Ishikawa (cell line): ENCODE results near the gene KRTAP3-3.

Experiments used
- CEBPB ChIP-seq: IDR thresholded peaks from 2 replicates; pipeline ENCODE4 v1.6.1; 2012
- CREB1 ChIP-seq: IDR thresholded peaks from 2 replicates; pipeline ENCODE4 v1.6.1; 2012; ENCODE audit warnings: low read depth
- EGR1 ChIP-seq: IDR thresholded peaks from 2 replicates; pipeline ENCODE4 v1.6.1; 2012
- EP300 ChIP-seq: IDR thresholded peaks from 2 replicates; pipeline ENCODE4 v1.6.1; 2012; ENCODE audit warnings: borderline replicate concordance
- FOXM1 ChIP-seq: IDR thresholded peaks from 2 replicates; pipeline ENCODE4 v1.6.1; 2012; ENCODE audit warnings: low read depth, borderline replicate concordance
- NFIC ChIP-seq: IDR thresholded peaks from 2 replicates; pipeline ENCODE4 v1.6.1; 2012
- RAD21 ChIP-seq: IDR thresholded peaks from 2 replicates; pipeline ENCODE4 v1.6.1; 2012; ENCODE audit warnings: low read depth
- REST ChIP-seq: IDR thresholded peaks from 2 replicates; pipeline ENCODE4 v1.6.1; 2012; ENCODE audit warnings: low read depth, mild to moderate bottlenecking
- TAF1 ChIP-seq: IDR thresholded peaks from 2 replicates; pipeline ENCODE4 v1.6.1; 2012; ENCODE audit warnings: low read depth, mild to moderate bottlenecking
- TCF12 ChIP-seq: IDR thresholded peaks from 2 replicates; pipeline ENCODE4 v1.6.1; 2012; ENCODE audit warnings: low read depth
- TEAD4 ChIP-seq: IDR thresholded peaks from 2 replicates; pipeline ENCODE4 v1.6.1; 2012
- USF1 ChIP-seq: IDR thresholded peaks from 2 replicates; pipeline ENCODE4 v1.6.1; 2012
- YY1 ChIP-seq: IDR thresholded peaks from 2 replicates; pipeline ENCODE4 v1.6.1; 2012; ENCODE audit warnings: low read depth
- ZBTB7A ChIP-seq: IDR thresholded peaks from 2 replicates; pipeline ENCODE4 v1.6.1; 2012; ENCODE audit warnings: low read depth
- TF ChIP-seq, protein P1 (sequence below): IDR thresholded peaks from 2 replicates; pipeline ENCODE4 v1.6.1; 2012

Gene KRTAP3-3

GRCh38 chr17:41012326-41013120 lies 18.6 kb upstream of the KRTAP3-3 start:
- TF ChIP-seq TCF12 (no peak), RAD21 (no peak), TEAD4 (no peak), ZBTB7A (no peak), EGR1 (no peak), CREB1 (no peak), YY1 (no peak), USF1 (no peak), TAF1 (no peak), FOXM1 (no peak)
- TF ChIP-seq, protein P1, sequence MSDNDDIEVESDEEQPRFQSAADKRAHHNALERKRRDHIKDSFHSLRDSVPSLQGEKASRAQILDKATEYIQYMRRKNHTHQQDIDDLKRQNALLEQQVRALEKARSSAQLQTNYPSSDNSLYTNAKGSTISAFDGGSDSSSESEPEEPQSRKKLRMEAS = no peak

DNA sequence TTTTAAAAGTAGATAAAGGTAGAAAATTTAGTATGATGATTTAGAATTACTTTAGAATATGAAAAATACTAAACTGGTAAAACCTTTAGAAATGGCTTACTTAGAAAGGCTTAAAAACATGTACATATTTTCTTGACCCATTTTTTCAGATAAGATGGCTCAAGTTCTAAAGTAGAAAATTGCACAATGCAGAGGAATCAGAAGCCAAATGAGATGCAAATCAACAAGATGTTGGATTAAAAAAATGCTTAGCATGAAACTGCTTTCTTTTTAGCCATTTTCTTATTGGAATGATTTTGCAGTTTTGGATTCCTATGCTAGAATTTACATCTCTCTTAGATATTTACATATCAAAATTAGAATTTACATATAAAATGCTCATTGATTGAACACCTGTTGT lies 16.5 kb upstream of the KRTAP3-3 start:
- TF ChIP-seq TCF12 (no peak), EGR1 (no peak), FOXM1 (no peak), USF1 (no peak), EP300 (no peak), YY1 (no peak), TEAD4 (no peak), NFIC (no peak), RAD21 (no peak), REST (no peak), ZBTB7A (no peak), CREB1 (no peak), CEBPB (no peak), TAF1 (no peak)
- TF ChIP-seq, protein P1 = no peak

GRCh38 chr17:41009936-41010335 lies 16.0 kb upstream of the KRTAP3-3 start:
- no peak for TF ChIP-seq REST
- TF ChIP-seq RAD21 = no peak
- TF ChIP-seq USF1 = no peak
- TF ChIP-seq, protein P1 = no peak
- no peak for TF ChIP-seq TAF1
- TF ChIP-seq EP300 = no peak
- TF ChIP-seq YY1 = no peak
- TF ChIP-seq NFIC = no peak
- TF ChIP-seq EGR1 = no peak
- TF ChIP-seq CEBPB = no peak
- TF ChIP-seq FOXM1 = no peak
- TF ChIP-seq ZBTB7A = no peak
- no peak for TF ChIP-seq CREB1
- TF ChIP-seq TEAD4 = no peak

GRCh38 chr17:41009301-41009760 lies 15.4 kb upstream of the KRTAP3-3 start:
- no peak for TF ChIP-seq ZBTB7A
- no peak for TF ChIP-seq CREB1
- TF ChIP-seq, protein P1 = no peak
- TF ChIP-seq FOXM1 = no peak
- no peak for TF ChIP-seq EGR1
- TF ChIP-seq TEAD4 = no peak
- TF ChIP-seq NFIC = no peak
- TF ChIP-seq YY1 = no peak
- no peak for TF ChIP-seq USF1
- TF ChIP-seq REST = no peak
- no peak for TF ChIP-seq TAF1
